ENCODE data around the gene ZNF804B. TPM values are rescaled to one million over a fixed set of nuclear protein-coding genes. Genes with fewer than 3 reads are reported as not detected.

ZNF804B gene
- total and polyA plus RNA-seq, 2 of the 4 experiments (the other 2 are of a cell fraction): not detected

GRCh38 chr7:89332026-89332425, 572.5 kb downstream of the ZNF804B start:
- no peaks in the 10 kb centered on the region for H4K20me1 ChIP-seq (ENCODE audit: insufficient read depth, low read length)
- no peak overlapping the region for H3K23ac ChIP-seq (ENCODE audit: low read depth, low read length)
- in situ Hi-C loops (cut with MboI; ENCODE audit: low sequenced_read_pairs): no loop called here
- no TSS peak for BruUV-seq (replicated peaks)
- H3K9me1 ChIP-seq (ENCODE audit: insufficient read depth, low read length): no peaks in the 10 kb centered on the region
- no peak overlapping the region for H3K56ac ChIP-seq (ENCODE audit: extremely low read depth, insufficient read depth, low read length)
- H3K4me2 ChIP-seq (ENCODE audit: low read depth, low read length): no peak overlapping the region
- no peak overlapping the region for H3K27ac ChIP-seq (ENCODE audit: insufficient read depth, low read length)
- no peak overlapping the region for H4K91ac ChIP-seq (ENCODE audit: insufficient read depth, low read depth, low read length)
- no peaks in the 10 kb centered on the region for H3K4me1 ChIP-seq (ENCODE audit: control insufficient read depth, insufficient read depth, low read length)
- no peaks in the 10 kb centered on the region for H3K27me3 ChIP-seq (ENCODE audit: control insufficient read depth, insufficient read depth, low read length)
- H3K79me1 ChIP-seq (ENCODE audit: low read depth in 1 of 2, low read length in 2 of 2): no peaks in the 10 kb centered on the region
- H3K14ac ChIP-seq (replicated peaks; ENCODE audit: low read depth, low read length): no peak overlapping the region
- H2AFZ ChIP-seq (replicated peaks; ENCODE audit: low read length, poor library complexity): no peak overlapping the region
- no peak overlapping the region for H4K8ac ChIP-seq (ENCODE audit: low read depth in 2 of 2, low read length in 2 of 2)
- H3K9ac ChIP-seq (ENCODE audit: low read depth, low read length): no peak overlapping the region
- intact Hi-C loops (cut with micrococcal nuclease): no loop called here
- no peak overlapping the region for H3K4me3 ChIP-seq (ENCODE audit: insufficient read depth, low read depth, low read length)
- ATAC-seq (ENCODE audit: low read depth): no peak
- no peaks in the 10 kb centered on the region for H3K36me3 ChIP-seq (ENCODE audit: control insufficient read depth, insufficient read depth, low read length)
- H2AK5ac ChIP-seq (ENCODE audit: low read depth, low read length): no peak overlapping the region
- H3K18ac ChIP-seq (ENCODE audit: low read depth, low read length): no peak overlapping the region
- no peak overlapping the region for H3K4ac ChIP-seq (ENCODE audit: low read depth, low read length)
- dilution Hi-C loops (cut with HindIII; ENCODE audit: low sequenced_read_pairs, unreplicated experiment): no loop called here
- TF ChIP-seq FOS (IDR thresholded peaks at IDR 0.05; ENCODE audit: low read depth, low read length): no peak
- TF ChIP-seq CEBPB (IDR thresholded peaks at IDR 0.05; ENCODE audit: low read depth, low read length): no peak
- no peak for TF ChIP-seq ELK1 (IDR thresholded peaks at IDR 0.05; ENCODE audit: borderline replicate concordance, low read depth, low read length)
- TF ChIP-seq SMC3 (IDR thresholded peaks at IDR 0.05; ENCODE audit: low read depth, low read length): no peak
- no peak for TF ChIP-seq BHLHE40 (IDR thresholded peaks at IDR 0.05; ENCODE audit: low read depth, low read length)
- TF ChIP-seq RCOR1 (IDR thresholded peaks at IDR 0.05; ENCODE audit: insufficient replicate concordance, low read length): no peak
- TF ChIP-seq CTCF (conservative IDR thresholded peaks at IDR 0.05; ENCODE audit: low read depth, low read length): no peak
- TF ChIP-seq RAD21 (IDR thresholded peaks at IDR 0.05; ENCODE audit: low read length): no peak
- no peak for TF ChIP-seq POLR2A (IDR thresholded peaks at IDR 0.05; ENCODE audit: low read depth, low read length)
- TF ChIP-seq USF2 (IDR thresholded peaks at IDR 0.05; ENCODE audit: low read depth, low read length): no peak
- TF ChIP-seq MXI1 (IDR thresholded peaks at IDR 0.05; ENCODE audit: borderline replicate concordance, low read depth, low read length): no peak
- no peak for TF ChIP-seq NFE2L2 (IDR thresholded peaks at IDR 0.05; ENCODE audit: low read depth, low read length)
- no peak for TF ChIP-seq MAZ (IDR thresholded peaks at IDR 0.05; ENCODE audit: borderline replicate concordance, low read depth, low read length)
- TF ChIP-seq RFX5 (IDR thresholded peaks at IDR 0.05; ENCODE audit: low read depth, low read length): no peak
- no peak for TF ChIP-seq CHD1 (IDR thresholded peaks at IDR 0.05; ENCODE audit: low read depth, low read length)
- no peak for TF ChIP-seq MAFK (IDR thresholded peaks at IDR 0.05; ENCODE audit: low read depth, low read length)
- DNase-seq: no peak
- H2BK5ac ChIP-seq (ENCODE audit: low read depth, low read length, poor library complexity, severe bottlenecking): no peak overlapping the region
- no peak overlapping the region for H2BK15ac ChIP-seq (ENCODE audit: low read depth, low read length)
- no peak overlapping the region for H2BK20ac ChIP-seq (ENCODE audit: low read depth, low read length)
- POLR2A ChIA-PET (ENCODE audit: unreplicated experiment): no interaction called here
- H2AK9ac ChIP-seq (replicated peaks; ENCODE audit: low read depth, low read length, poor library complexity): no peak overlapping the region
- CTCF ChIA-PET: no interaction called here
- no peak overlapping the region for H2BK120ac ChIP-seq (ENCODE audit: low read depth, low read length)
- H3K9me3 ChIP-seq (ENCODE audit: control insufficient read depth, insufficient read depth, low read length): peaks cover 5% of the 10 kb centered on the region
- H4K5ac ChIP-seq (ENCODE audit: low read depth, low read length): no peak overlapping the region
- no CpG with 5 or more reads among the region's 1 CpG for whole genome bisulfite sequencing, 2 experiments (ENCODE audit: extremely low coverage in 2 of 2, insufficient read length in 1 of 2)
